T-helper 1 cell (primary cell): Measurements from ENCODE around the gene ROCK1.

Experiments used
- DNase-seq, 5 donors: peaks; one replicate each; pipeline ENCODE4 v3.0.0-alpha.2; 2012 to 2020

Gene ROCK1

DNA sequence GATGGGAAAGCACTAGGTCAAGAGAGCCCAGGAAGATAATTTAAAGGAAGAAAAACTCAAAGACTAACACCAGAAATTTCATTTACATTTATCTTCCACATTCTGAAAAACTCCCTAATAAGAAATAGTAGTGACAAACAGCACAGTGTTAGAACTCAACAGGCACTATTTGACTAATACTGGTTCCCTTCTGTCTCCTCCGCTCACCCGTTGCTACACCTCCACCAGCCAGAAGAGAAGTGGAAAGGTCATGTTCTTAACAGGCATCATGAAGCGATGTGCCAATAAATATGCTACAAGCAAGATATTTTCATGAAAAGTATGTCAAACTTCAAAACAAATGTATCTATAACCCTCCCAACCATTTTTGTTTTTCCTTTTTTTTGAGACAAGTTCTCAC, 5.7 kb downstream of the ROCK1 start:
- no peak for DNase-seq

DNA sequence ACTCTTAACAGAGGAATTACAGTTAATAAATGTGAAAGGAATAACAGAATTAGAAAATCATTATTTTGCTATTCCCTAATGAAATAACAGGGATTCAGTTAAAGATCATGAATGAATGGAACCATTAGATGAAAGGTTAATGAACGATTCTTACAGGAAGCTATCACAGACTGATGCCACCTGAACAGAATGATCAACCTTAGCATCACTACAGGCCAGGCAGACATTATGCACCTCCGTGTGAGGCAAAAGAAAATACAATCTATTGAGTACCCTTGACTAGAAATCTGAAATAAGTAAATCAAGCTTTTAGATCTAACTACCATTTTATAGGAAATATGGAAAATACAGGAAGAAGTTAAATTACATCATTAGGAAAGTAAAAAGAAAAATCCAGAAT, 10.4 kb downstream of the ROCK1 start:
- no peak for DNase-seq

DNA sequence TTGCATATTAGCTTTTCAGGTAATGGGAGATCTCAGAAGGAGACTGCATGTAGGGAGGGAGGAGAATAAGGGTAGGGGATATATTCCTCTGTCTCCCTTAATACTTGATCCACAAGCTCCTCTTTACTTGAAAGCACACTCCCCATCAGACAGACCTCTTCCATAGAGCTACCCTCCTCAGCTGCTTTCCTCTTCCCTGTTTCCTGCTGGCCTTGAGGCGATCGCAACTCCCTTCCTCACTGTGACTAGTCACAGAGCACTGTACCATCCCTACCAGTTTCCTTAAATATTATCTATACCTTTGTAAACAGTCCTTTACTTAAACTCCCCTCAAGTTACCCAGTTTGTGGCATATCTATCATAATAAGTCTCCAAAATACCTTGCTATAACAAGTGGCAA, 10.9 kb downstream of the ROCK1 start:
- no peak for DNase-seq

DNA sequence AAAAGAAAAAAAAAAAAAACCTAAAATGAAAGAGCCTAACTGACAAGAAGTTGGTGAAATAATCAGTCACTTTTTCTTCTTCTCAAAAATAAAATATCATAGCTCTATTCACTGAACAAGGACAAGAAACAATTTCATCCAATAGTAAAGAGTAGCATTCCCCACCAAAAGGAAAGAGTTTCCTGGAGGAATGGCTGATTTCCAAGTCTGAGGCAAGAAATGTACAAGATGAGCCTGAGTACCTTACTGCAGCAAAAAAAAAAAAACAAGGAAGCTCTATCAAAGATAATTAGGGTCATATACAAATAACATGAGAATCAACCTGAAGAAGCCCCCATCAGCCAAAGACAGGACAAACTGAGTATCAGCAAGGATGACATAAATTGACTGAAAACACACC, 11.5 kb downstream of the ROCK1 start:
- DNase-seq = no peak

DNA sequence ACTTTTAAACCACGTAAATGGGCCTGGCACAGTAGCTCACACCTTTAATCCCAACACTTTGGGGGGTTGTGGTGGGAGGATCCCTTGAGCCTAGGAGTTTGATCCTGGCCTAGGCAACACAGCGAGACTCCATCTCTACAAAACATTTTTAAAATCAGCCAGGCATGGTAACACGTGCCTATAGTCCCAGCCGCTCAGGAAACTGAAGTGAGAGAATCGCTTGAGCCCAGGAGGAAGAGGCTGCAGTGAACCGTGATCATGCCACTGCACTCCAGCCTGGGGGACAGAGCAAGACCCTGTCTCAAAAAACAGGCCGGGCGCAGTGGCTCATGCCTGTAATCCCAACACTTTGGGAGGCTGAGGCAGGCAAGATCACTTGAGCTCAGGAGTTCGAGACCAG, 12.2 kb downstream of the ROCK1 start:
- DNase-seq = no peak

DNA sequence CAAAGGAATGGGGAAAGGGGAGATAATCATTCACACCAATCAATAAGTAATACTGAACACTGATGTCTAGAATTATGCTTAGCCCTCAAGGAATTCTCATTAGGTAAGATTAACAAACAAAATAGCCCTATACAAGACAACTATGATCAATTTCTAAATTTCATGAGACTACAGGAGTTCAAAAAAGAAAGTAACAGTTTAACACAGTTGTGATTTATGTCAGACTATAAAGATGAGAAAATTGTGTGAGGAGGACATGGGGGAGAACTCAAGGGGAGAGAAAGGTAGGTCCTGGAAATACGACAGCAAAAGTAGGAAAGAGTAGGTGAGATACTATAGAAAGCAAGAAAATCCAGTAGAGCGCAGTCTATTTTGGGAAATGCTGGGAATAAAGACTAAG, 14.9 kb downstream of the ROCK1 start:
- no peak for DNase-seq

DNA sequence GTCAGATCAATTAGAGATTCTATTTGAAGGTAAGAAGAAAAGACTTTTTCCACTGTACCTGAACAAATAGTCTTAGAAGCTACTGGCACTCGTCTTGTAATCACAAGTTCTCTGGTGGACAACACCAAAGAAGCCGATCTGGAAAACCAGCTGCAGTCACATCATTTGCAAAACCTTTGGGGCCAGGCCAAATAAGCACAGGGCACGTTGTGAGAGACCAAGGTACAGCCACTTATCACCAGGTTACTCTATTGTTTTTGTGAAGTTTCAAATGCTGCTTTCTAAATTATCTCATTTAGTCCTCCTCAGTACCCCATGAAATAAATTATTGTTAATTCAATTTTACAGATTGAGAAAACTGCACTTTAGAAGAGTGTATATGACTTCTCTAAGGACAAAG, 18.5 kb downstream of the ROCK1 start:
- DNase-seq = no peak

DNA sequence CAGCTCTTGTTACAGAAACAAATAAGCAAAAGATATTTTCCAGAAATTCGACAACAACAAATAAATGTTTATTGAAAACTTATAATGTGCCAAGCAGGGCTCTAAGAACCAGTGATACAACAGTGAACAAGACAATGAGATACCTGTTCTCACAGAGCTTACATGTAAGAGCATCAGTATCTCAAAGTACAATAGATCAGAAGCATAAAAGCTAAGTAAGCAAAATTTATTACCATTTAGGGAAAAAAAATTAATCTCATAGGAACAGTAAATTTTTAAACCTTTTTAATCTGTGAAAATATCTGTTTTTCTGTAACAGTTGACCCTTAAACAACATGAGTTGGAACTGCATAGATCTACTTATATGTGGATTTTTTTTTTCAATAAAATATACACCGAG, 20.9 kb downstream of the ROCK1 start:
- DNase-seq = no peak

DNA sequence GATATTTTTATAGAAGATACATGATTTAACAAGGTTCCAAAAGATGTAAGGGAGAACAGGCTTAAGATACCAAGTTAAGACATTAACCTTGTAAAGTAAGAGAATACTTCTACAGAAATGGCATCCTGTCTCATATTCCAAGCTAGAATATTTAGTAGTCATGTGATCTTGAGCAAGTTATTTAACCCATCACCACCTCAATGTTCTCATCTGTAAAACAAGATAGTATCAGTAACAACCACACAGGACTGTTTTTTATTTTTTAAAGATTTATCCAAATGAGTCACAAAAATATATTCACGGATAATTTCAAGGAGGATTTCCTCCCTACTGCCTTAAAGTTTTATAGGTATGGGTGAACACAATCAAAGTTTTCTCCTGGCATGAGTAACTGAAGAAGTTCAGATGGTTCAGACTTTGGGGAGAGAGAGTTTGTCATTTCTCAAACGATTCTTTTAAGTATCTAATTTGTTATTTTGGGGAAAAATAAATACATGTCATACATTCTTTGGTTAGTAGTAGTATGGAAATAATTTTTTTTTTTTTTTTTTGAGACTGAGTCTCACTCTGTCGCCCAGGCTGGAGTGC, 25.9 kb downstream of the ROCK1 start:
- DNase-seq = no peak

DNA sequence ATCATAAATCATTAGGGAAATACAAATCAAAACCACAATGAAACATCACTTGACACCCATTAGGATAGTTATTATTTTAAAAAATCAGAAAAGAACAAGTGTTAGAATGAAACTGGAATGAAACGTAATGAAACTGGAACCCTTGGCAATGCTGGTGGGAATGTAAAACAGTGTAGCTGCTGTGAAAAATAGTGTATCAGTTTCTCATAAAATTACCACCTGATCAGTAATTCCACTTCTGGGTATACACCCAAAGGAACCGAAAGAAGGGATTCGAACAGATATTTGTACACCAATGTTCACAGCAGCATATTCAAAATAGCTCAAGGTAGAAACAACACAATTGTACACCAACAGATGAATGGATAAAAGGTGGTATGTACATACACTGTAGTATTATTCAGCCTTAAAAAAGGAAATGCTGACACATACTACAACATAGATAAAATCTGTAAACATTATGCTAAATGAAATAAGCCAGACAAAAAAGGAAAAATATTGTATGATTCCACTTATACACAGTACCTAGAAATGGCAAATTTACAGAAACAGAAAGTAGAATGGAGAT, 27.0 kb downstream of the ROCK1 start:
- DNase-seq = peak in 1 of 5 donors; percentile 18

DNA sequence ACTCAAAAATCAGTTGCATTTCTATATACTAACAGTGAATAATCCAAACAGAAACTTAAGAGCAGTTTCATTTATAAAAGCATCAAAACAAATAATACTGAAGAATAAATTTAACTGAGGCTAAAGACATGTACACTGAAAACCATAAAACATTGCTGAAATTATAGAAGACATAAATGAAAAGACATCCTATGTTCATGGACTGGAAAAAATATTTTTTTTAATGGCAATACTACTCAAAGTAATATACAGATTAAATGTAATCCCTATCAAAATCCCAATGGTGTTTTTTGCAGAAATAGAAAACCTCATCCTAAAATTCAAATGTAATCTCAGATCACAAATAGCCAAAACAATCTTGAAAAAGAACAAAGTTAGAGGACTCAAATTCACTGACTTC, 28.6 kb downstream of the ROCK1 start:
- DNase-seq = no peak

DNA sequence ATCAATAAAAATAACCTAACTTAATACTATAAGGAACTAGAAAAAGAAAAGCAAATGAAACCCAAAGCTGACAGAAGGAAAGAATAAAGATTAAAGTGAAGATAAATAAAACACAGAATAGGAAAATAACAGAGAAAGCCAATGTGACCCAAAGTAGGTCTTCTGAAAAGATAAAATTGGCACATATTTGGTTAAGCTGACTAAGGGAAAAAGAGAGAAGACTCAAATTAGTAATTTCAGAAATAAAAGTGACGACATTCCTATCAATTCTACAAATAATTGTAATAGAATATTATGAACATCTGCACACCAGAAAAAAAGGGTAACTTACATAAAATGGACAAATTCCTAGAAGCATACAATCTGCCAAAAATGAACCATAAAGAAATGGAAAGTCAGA, 30.2 kb downstream of the ROCK1 start:
- no peak for DNase-seq

DNA sequence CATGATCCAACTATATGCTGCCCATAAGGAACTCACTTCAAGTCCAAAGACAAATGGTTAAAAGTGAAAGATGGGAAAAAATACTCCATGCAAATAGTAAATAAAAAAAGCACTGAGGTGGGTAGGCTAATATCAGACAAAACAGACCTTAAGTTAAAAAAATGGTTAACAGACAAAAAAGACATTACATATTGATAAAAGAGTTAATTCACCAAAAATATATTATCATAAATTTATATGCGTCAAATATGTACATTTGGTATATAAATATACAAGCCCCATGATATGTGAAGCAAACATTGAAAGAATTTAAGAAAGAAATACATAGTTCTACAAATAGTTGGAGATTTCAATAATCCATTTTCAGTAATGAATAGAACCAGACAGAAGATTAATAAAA, 31.0 kb downstream of the ROCK1 start:
- no peak for DNase-seq

DNA sequence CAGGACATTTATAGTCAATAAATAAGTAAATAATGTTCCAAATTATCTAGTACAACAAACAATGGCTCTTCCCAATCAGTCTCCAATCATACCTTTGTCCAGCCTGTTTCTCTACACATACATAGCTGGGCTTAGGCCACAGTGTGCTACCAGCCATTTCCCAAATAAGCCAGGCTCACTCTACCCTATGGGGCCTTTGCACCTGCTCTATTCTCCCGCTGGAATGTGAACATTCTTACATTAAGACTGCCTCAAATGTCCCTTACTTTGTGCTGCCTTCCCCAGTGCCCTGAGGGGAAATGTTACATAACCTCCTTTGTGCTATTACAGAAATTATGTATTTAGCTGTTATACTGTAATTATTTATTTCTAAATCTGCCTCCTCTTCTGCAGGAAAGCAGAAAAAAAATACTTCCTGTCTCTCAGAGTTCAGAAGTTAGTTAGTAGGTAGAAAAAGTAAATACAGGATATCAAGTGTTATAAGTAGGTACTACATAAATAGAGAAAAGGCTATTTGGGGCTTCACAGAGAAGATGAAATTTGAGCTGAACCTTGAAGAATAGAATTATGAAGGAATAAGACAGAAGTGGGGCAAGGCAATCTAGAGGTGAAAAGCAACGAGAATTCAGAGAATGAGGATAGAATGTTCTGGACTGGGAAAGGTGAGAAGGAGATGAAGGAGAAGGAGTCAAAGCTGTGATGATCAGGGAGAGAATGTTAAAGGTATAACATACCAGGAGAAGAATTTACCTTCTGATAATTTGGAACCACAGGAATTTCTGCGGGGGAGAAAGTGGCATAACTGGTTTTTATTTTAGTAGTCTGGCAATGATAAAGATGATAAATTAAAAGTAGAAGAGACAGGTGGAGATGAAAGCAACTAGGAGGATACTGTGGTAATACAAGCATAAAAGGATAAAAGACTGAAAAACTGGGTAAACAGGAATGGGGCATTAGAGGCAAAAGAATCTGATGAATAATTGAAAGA, 37.0 kb downstream of the ROCK1 start:
- DNase-seq = no peak

DNA sequence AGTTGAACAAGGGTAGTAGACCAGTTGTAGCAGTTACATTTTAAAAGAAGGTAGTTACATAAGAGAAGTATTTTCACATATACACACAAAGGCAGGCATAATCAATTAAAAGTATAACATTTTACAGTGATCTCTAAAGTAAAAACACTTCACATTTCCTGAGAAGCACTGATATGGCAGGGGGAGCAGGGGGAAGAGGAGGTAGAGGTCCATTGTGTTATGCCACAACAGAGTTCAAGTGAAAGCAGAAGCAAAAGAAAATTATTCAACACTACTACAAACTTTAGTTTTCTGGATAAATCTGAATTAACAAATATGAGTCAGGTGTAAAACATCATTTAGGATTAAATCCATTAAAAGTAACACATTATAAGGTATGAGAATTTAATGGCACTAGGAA, 38.4 kb downstream of the ROCK1 start:
- no peak for DNase-seq

DNA sequence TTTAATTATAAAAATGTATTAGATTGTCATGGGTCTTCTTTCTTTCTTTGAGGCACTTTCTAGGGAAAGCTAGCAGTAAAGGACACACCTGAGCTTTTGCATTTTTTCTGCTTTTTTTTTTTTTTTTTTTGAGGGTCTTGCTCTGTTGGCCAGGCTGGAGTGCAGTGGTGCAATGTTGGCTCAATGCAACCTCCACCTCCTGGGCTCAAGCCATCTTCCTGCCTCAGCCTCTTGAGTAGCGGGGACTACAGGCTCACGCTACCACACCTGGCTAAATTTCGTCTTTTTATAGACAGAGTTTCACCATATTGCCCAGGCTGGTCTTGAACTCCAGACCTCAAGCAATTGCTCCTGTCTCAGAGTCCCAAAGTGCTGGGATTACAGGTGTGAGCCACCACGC, 40.5 kb downstream of the ROCK1 start:
- no peak for DNase-seq

DNA sequence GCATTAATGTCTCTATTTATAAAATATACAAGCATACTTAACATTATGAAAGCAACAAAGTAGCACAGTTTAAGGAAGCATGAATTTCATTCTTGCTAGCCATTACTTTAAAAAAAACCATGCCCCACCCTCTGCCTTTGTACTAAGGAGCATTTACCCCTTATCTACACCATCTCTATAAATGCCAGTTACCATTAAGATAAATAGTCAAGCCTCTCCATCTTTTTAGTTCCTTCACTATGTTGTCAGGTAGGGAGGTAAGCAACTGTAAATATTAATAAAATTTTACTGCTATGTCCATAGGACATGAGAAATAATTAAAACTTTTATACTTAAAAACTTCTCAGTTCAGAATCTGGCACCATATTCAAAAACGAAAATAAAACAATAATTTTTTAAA, 42.1 kb downstream of the ROCK1 start:
- no peak for DNase-seq

DNA sequence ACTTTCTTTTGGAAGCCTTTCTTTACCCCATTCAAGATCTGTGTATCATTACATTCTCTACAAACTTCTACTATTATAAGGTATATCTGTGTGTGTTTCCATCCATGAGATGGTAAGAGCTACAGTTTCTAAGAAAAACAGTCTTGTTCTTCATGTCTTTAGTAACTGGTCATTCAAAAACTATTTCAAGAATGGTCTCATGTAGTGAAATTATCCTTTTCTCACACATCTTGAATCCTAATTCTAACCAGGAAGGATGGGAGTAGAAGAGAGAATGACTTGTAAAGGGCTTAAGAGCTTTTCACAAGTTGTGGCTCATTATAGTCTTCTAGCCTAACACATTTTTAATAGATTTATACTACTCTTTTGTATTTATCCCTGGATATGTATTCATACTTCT, 47.3 kb downstream of the ROCK1 start:
- no peak for DNase-seq

DNA sequence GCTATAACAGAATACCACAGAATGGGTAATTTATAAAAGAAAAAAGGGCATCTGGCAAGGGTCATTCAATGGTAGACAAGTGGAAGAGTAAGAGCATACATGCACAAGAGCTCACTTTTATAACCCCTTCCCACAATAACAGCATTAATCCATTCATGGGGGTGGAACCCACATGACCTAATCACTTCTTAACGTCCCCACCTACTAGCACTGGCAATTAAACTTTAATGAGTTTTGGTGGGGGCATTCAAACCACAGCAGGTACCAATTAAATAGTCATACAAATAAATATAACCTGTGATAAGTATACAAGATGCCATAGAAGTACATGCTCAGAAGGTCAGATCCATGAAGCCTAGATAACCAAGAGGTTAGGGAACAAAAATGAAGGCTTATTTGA, 48.6 kb downstream of the ROCK1 start:
- no peak for DNase-seq

DNA sequence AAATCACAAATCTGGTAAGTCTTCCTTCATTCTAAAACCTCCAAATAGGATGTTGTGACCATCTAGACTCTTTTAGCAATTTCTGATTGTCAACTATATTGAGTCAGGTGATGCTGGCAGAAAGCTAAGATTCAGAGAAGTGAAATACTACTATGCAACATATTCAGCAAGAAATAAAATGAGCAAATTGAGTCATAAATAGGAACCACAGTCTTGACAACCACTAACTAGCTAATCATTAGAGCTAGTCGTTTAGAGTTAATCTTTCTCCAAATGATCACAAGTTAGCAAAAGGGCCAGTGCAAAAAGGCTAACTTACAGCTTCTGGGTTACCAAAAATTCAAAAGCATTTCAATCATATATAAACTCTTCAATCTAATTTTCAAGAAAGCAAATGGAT, 54.5 kb downstream of the ROCK1 start:
- DNase-seq = no peak

DNA sequence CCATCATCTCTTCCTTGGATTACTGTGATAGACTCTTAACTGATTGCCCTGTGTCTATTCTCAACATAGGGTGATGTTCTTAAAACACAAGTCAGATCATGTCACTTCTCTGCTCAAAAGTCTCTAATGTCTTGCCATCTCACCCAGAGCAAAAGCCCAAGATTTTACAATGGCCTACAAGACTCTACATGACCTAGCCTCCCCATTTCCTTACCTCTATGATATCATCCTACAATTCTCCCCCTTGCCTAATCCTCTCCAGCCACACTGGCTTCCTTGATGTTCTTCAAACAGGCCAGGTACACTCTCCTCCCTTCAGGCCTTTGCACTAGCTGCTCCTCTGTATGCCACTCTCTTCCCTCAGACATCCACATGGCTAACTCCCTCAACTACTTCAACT, 55.1 kb downstream of the ROCK1 start:
- DNase-seq = no peak

DNA sequence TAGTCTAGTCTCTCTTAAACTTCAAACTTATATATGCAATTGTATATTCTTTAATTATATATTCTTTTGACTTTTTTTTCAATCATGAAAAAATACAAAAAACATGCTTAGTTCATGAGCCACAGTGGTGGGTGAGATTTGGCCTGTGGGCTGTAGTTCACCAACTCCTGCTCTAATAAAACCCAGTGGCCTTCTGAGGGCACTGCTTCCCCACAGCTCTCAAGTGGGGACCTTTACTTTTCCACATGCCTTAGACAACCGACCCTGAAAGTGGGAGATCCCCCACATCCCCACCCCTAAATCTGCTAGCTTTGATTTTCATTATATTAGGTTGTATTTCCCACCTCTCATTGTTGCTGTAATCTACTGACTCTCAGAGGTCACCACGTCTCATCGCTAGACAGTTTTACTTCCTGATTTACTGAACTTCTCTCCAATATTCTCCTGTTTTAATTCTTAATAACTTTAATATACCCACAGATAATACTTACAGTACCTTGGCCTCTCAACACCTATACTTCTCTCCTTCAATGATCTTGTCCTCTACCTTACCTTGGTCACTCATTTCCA, 57.3 kb downstream of the ROCK1 start:
- no peak for DNase-seq

DNA sequence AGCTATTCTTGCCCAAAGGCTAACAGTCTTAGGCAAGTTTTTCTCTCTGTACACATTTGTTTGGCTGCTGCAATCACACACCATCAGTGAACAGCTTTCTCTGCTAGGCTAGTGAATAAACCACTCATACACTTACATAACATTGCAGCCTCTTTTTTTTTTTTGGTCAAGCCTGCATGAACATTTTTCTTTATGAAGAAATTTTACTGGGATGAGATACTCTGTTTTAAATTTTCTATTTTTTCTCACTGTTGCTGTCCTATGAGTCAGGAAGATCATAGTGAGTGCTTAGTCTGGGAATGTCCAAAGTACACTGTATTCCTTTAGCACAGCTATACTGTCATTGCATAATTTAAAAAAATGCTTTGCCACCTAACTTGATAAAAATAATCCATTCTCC, 58.5 kb downstream of the ROCK1 start:
- no peak for DNase-seq

DNA sequence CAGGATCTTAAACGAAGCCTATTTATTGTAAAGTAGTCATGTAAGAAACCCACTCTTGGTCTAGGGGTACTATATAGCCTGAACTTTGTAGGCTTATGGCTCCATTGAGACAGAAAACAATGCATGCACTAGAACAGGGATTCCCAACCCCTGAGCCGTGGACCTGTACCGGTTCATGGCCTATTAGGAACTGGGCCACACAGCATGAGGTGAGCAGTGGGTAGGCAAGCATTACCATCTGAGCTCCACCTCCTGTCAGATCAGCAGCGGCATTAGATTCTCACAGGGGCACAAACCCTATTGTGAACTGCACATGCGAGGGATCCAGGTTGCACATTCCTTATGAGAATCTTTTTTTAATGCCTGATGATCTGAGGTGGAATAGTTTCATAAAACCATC, 59.2 kb downstream of the ROCK1 start:
- DNase-seq = no peak
